ENCODE measurements around the gene CAND1.
"Not testable (repeated sequence)": the region's sequence is repeated elsewhere in the genome, so short reads cannot be mapped to it uniquely, and the experiment has no call there.

CAND1 gene

GRCh38 chr12:67327466-67327865 lies 58.3 kb downstream of the CAND1 start:
- H3K4me3 ChIP-seq (ENCODE audit: low read depth, low read length) = no peak overlapping the region
- TF ChIP-seq CTCF (IDR thresholded peaks at IDR 0.05; ENCODE audit: low read depth, low read length) (no peak), MYC (IDR thresholded peaks at IDR 0.05; ENCODE audit: low read depth, low read length) (no peak), POLR2A (IDR thresholded peaks at IDR 0.05; ENCODE audit: extremely low read depth, insufficient read length) (no peak), MAX (IDR thresholded peaks at IDR 0.05; ENCODE audit: low read depth, low read length) (no peak)
- no peak for DNase-seq (ENCODE audit: low read depth)

GRCh38 chr12:67331123-67331522 lies 62.0 kb downstream of the CAND1 start:
- TF ChIP-seq CTCF (IDR thresholded peaks at IDR 0.05; ENCODE audit: low read depth, low read length) (no peak), MAX (IDR thresholded peaks at IDR 0.05; ENCODE audit: low read depth, low read length) (no peak), MYC (IDR thresholded peaks at IDR 0.05; ENCODE audit: low read depth, low read length) (no peak), POLR2A (IDR thresholded peaks at IDR 0.05; ENCODE audit: extremely low read depth, insufficient read length) (no peak)
- H3K4me3 ChIP-seq (ENCODE audit: low read depth, low read length) = no peak overlapping the region
- no peak for DNase-seq (ENCODE audit: low read depth)

- no peak for TF ChIP-seq POLR2A (IDR thresholded peaks at IDR 0.05; ENCODE audit: extremely low read depth, insufficient read length)
- TF ChIP-seq MYC (IDR thresholded peaks at IDR 0.05; ENCODE audit: low read depth, low read length) = no peak
- TF ChIP-seq CTCF (IDR thresholded peaks at IDR 0.05; ENCODE audit: low read depth, low read length) = no peak
- no peak for TF ChIP-seq MAX (IDR thresholded peaks at IDR 0.05; ENCODE audit: low read depth, low read length)
- no peak for DNase-seq (ENCODE audit: low read depth)
- no peak overlapping the region for H3K4me3 ChIP-seq (ENCODE audit: low read depth, low read length)
These were observed 62.7 kb downstream of the CAND1 start for GRCh38 chr12:67331828-67332227.

- TF ChIP-seq POLR2A (IDR thresholded peaks at IDR 0.05; ENCODE audit: extremely low read depth, insufficient read length) (no peak), MAX (IDR thresholded peaks at IDR 0.05; ENCODE audit: low read depth, low read length) (no peak), MYC (IDR thresholded peaks at IDR 0.05; ENCODE audit: low read depth, low read length) (no peak), CTCF (IDR thresholded peaks at IDR 0.05; ENCODE audit: low read depth, low read length) (no peak)
- no peak for DNase-seq (ENCODE audit: low read depth)
- H3K4me3 ChIP-seq (ENCODE audit: low read depth, low read length) = no peak overlapping the region
These were observed 64.5 kb downstream of the CAND1 start for GRCh38 chr12:67333649-67334048.

- H3K4me3 ChIP-seq (ENCODE audit: low read depth, low read length) = no peak overlapping the region
- TF ChIP-seq POLR2A (IDR thresholded peaks at IDR 0.05; ENCODE audit: extremely low read depth, insufficient read length) = no peak
- TF ChIP-seq MAX (IDR thresholded peaks at IDR 0.05; ENCODE audit: low read depth, low read length) = no peak
- no peak for TF ChIP-seq MYC (IDR thresholded peaks at IDR 0.05; ENCODE audit: low read depth, low read length)
- TF ChIP-seq CTCF (IDR thresholded peaks at IDR 0.05; ENCODE audit: low read depth, low read length) = no peak
- no peak for DNase-seq (ENCODE audit: low read depth)
These were observed 69.3 kb downstream of the CAND1 start for GRCh38 chr12:67338426-67338825.

GRCh38 chr12:67339530-67339929 lies 70.4 kb downstream of the CAND1 start:
- no peak for DNase-seq (ENCODE audit: low read depth)
- TF ChIP-seq MYC (IDR thresholded peaks at IDR 0.05; ENCODE audit: low read depth, low read length) = no peak
- TF ChIP-seq MAX (IDR thresholded peaks at IDR 0.05; ENCODE audit: low read depth, low read length) = no peak
- TF ChIP-seq POLR2A (IDR thresholded peaks at IDR 0.05; ENCODE audit: extremely low read depth, insufficient read length) = no peak
- TF ChIP-seq CTCF (IDR thresholded peaks at IDR 0.05; ENCODE audit: low read depth, low read length) = no peak
- H3K4me3 ChIP-seq (ENCODE audit: low read depth, low read length) = no peak overlapping the region

GRCh38 chr12:67341086-67341485 lies 71.9 kb downstream of the CAND1 start:
- H3K4me3 ChIP-seq (ENCODE audit: low read depth, low read length); DNase-seq (ENCODE audit: low read depth): not testable (repeated sequence)
